T-helper 9 cell (primary cell): ENCODE measurements around the gene ABCD2.
"Not testable (repeated sequence)": the region's sequence is repeated elsewhere in the genome, so short reads cannot be mapped to it uniquely, and the experiment has no call there.

Experiments used
- DNase-seq: peaks from one replicate; pipeline ENCODE4 v3.0.0-alpha.2; 2020

ABCD2 gene

DNA sequence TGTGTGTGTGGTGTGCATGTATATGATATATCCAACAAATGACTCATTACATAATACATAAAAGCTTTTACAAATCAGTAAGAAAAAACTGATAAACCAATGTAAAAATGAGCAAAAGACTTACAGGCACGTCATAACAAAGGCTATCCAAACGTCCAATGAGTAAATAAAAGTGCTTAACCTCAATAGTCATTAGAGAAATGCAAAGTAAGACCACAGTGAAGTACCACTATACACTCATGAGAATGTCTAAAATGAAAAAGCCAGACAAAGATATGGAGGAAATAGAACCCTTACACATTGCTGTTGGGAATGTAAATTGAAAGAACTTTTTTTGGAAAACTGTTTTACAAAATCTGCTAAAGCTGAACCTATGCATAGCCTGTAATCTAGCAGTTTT is 7.8 kb downstream of the ABCD2 start:
- no peak for DNase-seq

DNA sequence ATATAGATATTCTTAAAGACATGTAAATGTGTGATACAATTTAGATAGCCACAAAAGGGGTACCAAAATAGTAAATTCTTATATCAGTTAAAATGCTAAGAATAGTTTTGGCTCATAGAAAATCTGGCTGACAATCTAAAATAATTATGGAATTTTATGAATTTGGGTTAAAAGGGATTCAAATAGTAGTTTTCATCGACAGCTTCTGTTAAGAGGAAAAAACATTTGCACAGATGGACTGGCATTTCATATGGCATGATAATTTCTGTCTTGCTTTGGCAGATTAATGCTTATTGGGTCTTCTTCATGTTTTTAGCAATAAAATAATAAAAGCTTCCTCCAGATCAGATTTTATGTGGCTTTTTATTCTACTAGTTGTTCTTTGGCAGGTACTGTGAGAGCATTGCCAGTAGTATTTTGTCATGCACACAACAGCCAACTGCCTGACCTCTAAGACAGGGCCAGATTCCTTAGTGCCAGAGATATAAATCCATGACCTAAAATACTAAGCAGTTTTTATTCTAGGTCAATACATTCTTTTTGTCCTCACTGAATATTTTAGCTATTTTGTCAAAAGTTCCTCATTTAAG is 9.1 kb downstream of the ABCD2 start:
- DNase-seq: no peak

DNA sequence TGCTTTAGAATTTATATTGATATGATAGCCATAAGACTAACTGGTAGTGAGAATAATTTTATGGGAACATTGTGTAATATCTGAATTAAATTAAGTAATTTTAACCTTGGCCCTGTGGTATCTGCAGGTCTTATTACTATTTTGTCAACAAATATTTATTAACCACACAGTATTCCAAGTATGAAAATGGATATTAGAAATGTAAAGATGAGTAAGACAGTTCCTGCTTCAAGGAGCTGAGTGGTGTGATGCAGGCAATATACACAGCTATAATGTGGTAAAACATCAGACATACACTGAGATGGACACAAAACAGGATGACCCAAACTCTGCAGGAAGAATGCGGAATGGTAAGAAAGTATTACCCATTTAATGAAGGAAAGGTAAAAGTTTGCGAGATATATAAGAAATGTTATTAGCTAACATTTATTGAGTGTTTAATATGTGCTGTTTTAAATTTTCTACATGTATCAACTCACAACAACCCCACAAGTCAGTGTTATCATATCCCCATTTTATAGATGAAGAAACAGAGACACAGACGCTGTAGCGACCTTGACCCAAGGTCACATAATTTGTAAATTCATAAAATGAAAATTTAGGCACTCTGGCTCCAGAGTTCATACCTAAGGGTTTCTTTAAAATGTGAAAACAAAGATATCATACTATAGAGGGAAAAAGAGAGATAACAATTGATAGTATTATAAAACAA is 12.7 kb downstream of the ABCD2 start:
- DNase-seq: no peak

DNA sequence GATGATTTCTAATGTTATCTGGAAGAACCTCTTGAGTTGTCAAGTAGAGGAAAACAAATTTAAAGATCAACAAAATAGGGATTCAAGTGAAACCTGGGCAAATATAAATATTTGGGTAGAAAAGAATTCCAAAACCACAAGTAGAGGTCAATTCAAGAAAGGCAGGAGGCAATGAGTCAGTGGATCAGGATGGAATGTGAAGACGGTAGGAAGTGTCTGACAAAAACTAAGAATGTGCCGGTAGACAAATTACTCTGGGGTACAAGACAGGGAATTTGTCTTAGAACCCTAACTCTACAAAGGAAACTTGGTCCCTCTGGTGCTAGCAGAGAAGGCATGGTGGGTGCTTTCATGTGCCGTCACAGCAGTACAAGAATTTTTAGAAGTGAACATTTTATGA is 13.6 kb downstream of the ABCD2 start:
- DNase-seq: no peak

DNA sequence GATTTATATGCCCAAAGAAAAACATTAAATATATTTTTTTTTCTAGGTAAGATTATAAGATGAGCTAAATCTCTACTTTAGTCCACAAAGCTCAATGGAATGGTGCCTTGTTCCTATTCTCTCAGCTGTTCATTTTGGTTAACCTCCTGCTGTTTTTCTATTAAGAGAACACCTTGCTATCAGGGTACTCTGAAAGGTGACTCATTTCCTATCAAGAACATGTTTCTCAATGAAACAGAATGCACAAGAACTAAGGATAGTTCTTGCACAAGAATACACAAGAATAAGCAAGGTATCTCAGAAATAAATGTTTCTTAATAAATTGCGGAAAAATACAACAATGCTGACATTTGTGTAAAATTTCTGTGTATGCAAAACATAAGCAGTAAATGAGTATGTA is 14.1 kb downstream of the ABCD2 start:
- DNase-seq: no peak

DNA sequence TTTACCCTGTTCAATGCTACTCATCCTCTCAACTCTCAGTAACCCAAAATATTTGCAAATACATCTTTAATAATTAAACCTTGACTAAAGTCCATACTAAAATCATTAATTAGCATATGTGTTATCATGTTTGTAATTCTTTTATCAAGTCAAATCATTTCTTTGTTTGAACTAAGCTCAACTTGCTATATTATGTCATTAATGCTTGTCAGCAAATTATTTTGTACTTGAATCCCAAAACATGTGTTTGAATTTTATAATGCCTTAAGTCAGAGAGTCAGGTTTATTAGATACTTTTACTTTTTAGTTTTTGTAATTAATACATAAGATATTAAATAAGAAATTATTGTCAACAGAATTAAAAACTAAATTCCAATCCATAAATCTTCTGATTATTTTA is 16.5 kb downstream of the ABCD2 start:
- DNase-seq: no peak

DNA sequence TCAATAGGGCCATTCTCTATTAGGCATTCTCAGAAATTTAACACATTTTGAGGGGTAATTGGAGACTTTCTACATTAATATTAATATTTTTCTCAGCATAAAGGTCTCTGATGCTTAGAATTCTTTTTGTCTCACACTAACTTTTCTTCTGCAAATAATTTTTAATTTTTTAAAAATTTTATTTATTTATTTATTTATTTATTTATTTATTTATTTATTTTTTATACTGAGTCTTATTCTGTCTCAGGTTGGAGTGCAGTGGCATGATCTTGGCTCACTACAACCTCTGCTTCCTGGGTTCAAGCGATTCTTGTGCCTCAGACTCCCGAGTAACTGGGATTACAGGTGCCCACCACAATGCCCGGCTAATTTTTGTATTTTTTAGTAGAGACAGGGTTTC is 17.7 kb downstream of the ABCD2 start:
- DNase-seq: not testable (repeated sequence)

DNA sequence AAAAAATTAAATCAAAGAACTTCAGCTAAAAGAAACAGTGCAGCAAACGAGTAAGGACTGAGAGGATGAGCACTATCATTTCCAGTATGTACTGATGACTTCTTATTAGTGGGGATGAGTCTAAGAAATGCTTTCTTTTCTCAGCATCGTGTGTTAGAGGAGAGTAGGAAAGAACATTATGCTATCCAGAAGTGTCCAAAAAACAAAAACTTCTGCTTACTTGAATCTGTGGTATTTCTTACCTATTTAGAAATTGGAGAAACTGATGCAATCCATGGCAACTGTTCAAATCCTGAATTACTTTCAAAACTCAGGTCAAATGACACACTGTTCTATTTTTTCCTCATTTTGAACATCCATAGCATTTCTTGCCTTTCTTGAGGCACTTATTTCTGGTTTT is 23.7 kb downstream of the ABCD2 start:
- no peak for DNase-seq

DNA sequence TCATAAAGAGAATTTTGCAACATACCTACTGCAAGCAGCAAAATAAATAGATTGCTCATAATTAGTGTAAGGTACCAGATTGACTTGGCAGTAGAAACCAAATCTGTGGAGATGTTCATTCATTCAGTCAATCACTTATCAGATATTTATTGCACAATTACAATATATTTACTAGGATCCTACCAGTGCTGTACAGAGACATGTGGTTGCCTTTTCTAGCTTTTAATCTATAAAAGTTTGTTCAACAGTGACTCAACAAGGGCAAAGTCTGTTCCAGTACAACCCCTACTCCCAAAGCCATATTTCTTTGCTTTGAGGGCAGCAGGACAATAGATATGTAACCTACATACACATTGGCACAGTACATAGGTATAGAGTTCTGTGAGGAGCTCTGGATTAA is 27.3 kb downstream of the ABCD2 start:
- DNase-seq: no peak

DNA sequence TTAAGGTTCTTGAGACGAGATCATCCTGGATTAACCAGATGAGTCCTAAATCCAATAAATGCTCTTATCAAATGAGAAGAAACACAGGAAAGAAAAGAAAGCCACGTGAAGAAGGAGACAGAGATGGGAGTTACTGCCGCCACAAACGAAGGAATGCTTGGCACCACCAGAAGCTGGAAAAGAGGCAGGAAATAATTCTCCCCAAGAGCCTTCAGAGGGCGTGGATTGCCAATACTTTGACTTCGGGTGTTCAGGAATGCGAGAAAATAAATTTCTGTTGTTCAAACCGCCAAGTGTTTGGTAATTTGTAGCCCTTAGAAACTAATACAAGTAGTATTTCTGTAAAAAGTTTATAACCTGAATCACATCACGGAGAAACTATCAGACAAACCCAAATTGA is 31.3 kb downstream of the ABCD2 start:
- no peak for DNase-seq

DNA sequence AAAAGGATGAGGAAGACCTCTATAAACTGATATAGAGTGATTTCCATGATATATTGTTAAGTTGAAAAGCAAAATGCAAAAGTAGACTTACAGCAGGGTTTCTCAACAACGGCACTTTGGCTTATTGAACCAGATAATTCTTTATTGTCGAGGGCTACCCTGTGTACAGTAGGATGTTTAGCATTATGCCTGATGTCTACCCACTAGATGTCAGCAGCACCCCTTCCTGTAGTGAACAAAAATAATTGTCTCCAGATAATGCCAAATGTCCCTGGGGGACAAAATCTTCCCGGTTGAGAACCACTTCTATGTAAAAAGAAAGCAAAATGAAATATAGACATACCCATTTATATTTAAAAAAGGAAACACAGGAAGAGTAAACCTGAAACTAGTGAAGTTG is 32.4 kb downstream of the ABCD2 start:
- no peak for DNase-seq

DNA sequence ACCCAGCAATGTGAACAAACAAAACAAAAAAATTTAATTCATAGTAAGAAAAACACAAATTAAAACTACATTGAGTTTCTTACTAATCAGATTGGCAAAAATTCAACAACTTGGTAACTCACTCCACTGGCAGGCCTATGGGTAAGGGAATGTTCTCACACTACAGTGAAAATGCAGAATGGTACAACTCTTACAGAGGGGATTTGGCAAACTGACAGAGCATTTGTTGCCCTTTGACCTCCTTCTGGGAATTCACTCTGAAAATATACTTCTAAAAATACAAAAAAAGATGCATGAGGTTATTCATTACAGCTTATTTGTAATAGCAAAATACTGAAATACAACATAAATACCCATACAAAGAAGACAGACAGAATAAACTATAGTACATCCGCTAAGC is 32.8 kb downstream of the ABCD2 start:
- no peak for DNase-seq

DNA sequence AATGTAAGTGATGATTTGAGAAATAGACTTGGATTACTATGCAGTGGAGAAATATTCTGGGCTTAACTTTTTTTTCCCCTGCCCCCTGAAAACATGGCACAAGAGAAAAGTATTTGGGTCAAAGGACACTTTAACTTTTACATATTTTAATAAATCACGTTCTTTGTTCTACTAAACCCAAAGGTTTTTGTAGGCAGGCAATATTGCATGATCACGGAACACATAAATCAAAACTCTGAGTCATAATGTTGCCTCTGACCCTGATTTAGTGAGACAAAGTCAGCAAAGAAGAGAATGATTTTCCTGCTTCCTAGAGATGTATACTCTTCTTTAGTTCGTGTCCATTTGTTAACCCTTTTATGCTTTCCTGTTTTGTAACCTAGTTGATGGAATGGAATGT is 38.0 kb downstream of the ABCD2 start:
- no peak for DNase-seq

DNA sequence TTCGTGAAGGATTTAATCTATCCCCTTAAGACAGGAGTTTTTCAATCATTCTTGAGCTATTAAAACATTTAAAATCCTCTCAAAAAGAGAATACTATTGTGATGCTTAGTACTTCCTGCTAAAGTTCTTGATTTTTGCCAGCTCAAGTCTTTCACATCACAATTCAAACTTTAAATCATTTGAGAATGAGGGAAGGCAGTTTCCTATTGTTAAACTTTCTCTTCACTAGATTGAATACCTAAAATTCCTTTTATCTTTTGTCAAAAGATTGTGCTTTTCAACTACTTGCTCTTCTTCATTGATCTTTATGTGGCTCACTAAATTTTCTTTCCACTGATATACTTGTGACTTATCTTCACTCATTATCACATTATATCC is 44.1 kb downstream of the ABCD2 start:
- no peak for DNase-seq

DNA sequence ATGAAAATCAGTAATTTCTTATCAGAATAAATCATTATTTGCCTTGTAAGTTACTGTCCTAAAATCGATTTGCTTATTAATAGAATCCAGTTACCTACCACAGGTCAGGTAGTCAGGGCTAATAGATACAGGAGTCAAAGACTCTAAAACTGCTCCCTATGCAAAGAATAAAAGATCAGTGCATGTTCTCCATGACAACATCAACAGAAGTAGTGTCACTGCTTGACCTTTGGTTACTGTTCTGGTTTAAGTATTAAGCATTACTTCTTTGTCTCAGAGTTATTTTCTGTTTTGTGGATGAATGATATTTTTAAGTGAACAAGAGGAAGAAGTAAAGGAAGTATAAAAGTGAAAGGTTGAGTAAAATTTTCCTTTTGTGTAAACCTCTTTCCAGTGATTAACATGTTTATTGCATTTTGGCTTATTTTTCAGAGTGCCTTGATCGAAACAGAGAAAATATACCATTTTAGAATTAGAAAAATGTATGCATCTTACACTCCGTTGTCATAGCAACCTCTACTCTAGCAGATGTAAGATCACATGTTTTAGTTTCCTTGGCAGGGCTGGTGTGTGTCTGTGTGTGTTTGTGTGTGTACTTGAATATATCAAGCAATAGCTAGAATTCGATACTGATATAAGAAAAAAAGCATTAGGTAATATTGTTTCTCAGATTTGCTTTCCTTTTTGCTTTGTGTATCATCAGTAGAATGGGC is 44.7 kb downstream of the ABCD2 start:
- DNase-seq: no peak

DNA sequence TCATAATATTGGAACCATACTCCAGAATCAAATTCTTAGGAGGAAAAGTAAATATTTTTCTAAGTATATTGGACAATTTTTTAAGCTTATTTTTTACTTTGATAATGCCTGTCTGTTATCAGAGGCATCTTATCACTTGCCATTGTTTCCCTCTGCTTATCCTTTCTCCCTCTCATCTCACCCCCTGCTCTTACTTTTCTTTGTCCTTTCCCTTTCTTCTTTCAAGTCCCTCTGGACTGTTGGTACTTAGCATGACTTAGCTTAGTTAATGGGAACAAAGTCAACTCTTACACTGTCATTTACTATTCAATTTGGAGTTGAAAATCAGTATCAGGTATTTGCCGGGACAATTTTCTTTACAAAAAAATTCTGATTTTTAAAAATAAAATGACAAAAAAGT is 45.2 kb downstream of the ABCD2 start:
- no peak for DNase-seq

DNA sequence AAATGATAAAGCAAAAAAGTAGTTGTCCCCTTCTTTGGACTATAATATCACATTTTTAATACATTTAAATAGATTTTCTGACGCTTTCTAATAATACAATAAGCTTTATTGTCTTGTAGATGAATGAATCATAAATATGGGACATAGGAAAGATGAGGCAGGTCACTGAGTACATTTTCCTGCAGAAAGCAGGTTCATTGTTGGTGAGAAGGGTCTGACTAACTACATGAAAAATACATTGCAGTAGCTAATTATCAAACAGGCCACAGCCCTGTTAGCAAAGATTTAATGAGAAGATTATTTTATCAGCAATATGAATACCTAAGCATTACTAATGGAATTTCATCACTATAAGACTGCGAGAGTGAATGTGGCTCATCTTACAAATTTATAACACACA is 45.6 kb downstream of the ABCD2 start:
- DNase-seq: no peak

DNA sequence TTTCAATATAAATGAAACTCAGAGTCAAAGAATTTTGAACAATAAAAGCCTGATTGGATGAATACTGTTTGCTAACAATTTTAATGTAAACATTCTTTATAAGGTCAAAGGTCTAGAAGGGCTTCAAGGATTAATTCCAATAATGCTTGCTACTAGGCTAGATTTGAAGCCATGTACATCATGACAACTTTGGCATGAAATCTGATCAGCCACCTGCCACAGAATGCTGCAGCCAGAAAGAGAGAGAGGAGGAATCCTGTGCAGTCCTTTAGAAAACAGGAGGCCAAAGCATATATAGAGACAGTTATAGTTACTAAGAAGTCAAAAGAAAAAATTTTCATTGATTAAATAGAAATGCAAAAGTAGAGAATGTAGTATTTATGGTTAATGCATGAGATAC is 47.1 kb downstream of the ABCD2 start:
- DNase-seq: no peak

DNA sequence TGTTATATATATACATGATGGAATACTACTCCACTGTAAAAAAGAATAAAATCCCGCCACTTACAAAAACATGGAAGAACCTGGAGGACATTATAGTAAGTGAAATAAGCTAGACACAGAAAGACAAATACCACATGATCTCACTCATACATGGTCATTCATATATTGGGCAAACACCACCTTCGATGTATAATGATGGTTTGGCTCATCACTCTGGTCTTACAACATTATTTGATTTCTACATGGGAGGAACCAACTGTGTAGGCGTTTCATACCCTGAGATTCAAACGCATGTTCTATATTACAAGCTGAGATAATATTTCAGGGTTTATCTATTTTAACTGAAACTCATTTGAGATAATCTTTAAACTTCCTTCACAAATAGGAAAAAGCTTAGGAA is 48.3 kb downstream of the ABCD2 start:
- no peak for DNase-seq

DNA sequence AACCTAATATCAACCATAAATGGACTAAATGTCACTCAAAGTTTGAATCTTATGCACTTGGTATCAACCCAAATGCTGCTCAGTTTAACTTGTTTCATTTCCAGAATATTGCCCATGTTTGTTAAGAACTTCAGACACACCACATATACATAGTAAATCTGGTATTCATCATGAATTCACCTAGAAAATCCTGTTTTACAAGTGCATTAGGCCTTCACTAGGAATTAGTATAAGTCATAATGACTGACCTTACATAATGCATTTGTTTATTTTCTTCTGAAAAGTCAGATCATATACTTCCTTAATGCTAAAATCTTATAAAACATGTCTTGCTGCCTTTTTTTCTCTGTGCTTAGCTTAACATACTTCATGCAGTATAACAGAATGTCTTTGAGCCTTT is 66.1 kb downstream of the ABCD2 start:
- no peak for DNase-seq

DNA sequence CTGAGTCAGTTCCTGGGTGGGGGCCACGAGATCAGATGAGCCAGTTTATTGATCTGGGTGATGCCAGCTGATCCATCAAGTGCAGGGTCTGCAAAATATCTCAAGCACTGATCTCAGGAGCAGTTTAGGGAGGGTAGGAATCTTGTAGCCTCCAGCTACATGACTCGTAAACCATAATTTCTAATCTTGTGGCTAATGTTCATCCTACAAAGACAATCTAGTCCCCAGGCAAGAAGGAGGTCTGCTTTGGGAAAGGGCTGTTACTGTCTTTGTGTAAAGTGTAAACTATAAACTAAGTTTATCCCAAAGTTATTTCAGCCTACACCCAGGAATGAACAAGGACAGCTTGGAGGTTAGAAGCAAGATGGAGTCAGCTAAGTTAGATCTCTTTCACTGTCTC is 75.4 kb downstream of the ABCD2 start:
- DNase-seq: not testable (repeated sequence)

DNA sequence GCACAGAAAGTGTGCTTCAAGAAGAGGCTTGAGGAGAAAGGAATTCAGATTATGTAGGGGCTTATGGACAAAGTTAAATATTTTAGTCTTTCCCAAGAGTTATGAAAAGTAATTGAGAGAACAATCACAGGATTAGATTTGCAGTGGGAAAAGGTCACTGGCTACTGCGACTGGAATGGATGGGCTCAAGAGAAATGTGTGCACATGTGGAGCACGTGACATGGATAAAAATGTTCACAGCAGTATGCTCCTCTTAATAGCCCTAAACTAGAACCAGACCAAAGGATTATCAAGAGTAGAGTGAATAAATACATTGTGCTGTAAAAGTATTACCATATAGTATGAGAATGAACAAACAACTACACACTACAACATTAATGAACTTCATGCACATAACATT is 78.1 kb downstream of the ABCD2 start:
- DNase-seq: no peak

DNA sequence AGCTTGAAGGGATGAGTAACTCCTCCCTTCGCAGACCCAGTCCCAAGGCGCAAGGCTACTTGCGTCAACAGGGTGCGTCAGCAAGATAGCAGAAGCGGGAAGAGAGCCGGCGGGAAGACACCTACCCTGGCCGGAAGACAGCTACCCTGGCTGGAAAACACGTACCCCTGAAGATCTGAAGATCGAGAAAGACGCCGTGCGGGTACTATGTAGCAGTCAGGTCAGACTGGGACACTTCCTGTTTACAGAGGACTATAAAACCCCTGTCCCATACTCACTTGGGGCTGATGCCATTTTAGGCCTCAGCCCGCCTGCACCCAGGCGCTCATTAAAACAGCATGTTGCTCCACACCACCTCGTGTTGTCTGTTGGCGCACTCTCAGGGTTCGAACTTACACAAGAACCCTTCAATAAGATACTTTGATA is 80.9 kb downstream of the ABCD2 start:
- no peak for DNase-seq

DNA sequence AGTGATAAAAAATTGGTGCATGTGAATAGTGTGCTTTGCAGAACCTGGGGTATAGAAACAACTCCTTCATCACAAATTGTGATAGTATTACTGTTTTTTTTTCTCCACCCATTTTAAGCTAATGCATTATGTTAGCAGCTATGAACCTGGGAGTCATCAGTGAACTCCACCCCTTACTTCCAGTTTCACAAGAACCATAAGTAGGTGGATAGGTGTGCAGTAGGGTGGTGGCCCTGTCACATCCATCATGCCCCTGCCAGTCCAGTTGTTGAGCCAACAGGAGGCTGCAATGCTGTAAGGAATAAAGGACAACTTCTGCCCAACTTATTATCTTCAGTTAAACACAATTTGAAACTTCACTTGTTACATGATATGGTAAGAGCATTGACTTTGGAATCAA is 85.7 kb downstream of the ABCD2 start:
- no peak for DNase-seq

DNA sequence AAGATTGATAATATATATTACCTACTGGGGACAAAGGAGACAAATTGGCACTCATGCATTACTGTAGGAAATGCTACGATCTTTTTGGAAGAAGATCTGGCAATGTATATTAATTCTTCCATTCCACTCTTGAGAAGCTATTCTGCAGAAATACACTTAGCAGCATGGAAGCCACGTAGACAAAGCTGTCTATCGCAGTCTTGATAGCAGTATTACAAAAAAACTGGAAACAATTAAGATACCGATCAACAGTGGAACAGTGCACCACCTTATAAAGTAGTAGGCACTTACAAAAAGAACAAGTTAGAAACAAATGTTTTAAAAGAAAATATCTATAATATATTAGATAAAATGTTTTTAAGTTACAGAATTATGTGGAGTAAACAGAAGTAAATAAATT is 87.2 kb downstream of the ABCD2 start:
- no peak for DNase-seq
